Measurements from ENCODE around the gene ASB3. TPM values are rescaled to one million over a fixed set of nuclear protein-coding genes. Genes with fewer than 3 reads are reported as not detected.

The ASB3 gene
- total RNA-seq, 1 experiment from 2014 or later = 23.1 TPM

DNA sequence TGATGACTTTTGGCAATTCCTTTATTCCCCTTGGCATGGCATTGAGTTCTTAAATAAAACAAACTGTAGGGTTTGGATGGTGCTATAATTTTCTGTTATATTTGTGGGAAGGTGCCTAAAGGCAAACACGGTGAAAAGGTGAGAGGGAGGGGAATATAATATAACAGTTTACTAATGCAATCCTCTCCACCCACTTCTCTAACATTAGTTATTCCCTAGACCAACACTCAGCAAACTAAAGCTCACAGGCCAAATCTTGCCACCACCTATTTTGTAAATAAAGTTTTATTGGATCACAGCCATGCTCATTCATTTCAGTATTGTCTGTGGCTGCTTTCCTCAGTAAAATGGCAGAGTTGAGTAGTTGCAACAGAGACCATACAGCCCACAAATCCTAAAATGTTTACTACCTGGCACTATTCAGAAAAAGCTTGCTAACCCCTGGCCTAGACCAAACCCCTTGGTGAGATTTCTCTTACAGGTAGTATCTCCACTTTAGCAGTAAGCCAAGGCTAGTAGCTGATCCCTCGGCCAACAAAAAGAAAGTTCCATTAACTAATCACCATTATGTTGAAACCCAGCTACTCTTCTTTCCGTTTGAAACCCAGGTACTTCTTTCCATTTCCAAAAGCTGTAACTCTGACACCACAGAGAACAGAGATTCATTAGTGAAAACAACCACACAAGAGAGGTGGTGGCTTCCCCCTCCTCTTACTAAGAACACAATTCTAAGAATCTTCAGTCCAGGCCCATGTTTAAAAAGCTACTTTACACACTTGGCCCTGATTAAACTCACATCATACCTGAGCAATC, 155.2 kb downstream of the ASB3 start:
- Histone ChIP-seq H3K79me2 (ENCODE audit: insufficient read depth, low read length) (no peaks in the 10 kb centered on the region), H4K5ac (ENCODE audit: insufficient read length, low read depth, low read length) (no peak overlapping the region), H3K4ac (ENCODE audit: low read depth, low read length) (no peak overlapping the region), H4K91ac (ENCODE audit: insufficient read length, low read depth, low read length) (no peak overlapping the region), H4K8ac (replicated peaks; ENCODE audit: insufficient read length, low read depth, low read length) (no peak overlapping the region), H3K23me2 (ENCODE audit: insufficient read length, low read depth, low read length, poor library complexity, severe bottlenecking) (no peaks in the 10 kb centered on the region), H4K20me1 (ENCODE audit: control insufficient read depth, insufficient read depth, insufficient read length) (no peaks in the 10 kb centered on the region), H3T11ph (ENCODE audit: low read length) (no peak overlapping the region), H2BK120ac (ENCODE audit: low read depth, low read length, poor library complexity, severe bottlenecking) (no peak overlapping the region), H3K4me2 (ENCODE audit: insufficient read depth, insufficient read length, low read length) (no peak overlapping the region), H3K27ac (ENCODE audit: insufficient read length, low read depth, low read length) (no peak overlapping the region), H3K18ac (ENCODE audit: insufficient read length, low read depth, low read length) (no peak overlapping the region), H3K23ac (ENCODE audit: insufficient read length, low read depth, low read length) (no peak overlapping the region), H3K9me3 (ENCODE audit: control insufficient read depth, low read depth, low read length) (no peaks in the 10 kb centered on the region), H3K27me3 (ENCODE audit: insufficient read depth, low read length) (no peaks in the 10 kb centered on the region), H2AFZ (ENCODE audit: low read length) (no peak overlapping the region), H2AK5ac (ENCODE audit: insufficient read length, low read length) (no peak overlapping the region), H3K4me1 (ENCODE audit: insufficient read depth, low read length) (no peaks in the 10 kb centered on the region), H3K9ac (ENCODE audit: extremely low read depth, insufficient read length, low read length) (no peak overlapping the region), H3K14ac (ENCODE audit: insufficient read depth, low read length) (no peak overlapping the region), H2BK20ac (ENCODE audit: low read depth, low read length, poor library complexity, severe bottlenecking) (no peak overlapping the region), H2BK15ac (ENCODE audit: low read depth, low read length) (no peak overlapping the region), H3K79me1 (ENCODE audit: insufficient read depth, low read depth, low read length, poor library complexity, severe bottlenecking) (no peaks in the 10 kb centered on the region), H2BK5ac (ENCODE audit: insufficient read length, low read length) (no peak overlapping the region), H3K56ac (ENCODE audit: insufficient read length, low read depth, low read length) (no peak overlapping the region), H2BK12ac (ENCODE audit: insufficient read length, low read depth, low read length) (no peak overlapping the region)
- WGBS (ENCODE audit: extremely low coverage, insufficient read length, low lambda C conversion rate) = no CpG with 5 or more reads among the region's 3 CpGs
- H3K27me3 Mint-ChIP-seq (ENCODE audit: low read depth) = no peaks in the 10 kb centered on the region
- TF ChIP-seq, protein P1, sequence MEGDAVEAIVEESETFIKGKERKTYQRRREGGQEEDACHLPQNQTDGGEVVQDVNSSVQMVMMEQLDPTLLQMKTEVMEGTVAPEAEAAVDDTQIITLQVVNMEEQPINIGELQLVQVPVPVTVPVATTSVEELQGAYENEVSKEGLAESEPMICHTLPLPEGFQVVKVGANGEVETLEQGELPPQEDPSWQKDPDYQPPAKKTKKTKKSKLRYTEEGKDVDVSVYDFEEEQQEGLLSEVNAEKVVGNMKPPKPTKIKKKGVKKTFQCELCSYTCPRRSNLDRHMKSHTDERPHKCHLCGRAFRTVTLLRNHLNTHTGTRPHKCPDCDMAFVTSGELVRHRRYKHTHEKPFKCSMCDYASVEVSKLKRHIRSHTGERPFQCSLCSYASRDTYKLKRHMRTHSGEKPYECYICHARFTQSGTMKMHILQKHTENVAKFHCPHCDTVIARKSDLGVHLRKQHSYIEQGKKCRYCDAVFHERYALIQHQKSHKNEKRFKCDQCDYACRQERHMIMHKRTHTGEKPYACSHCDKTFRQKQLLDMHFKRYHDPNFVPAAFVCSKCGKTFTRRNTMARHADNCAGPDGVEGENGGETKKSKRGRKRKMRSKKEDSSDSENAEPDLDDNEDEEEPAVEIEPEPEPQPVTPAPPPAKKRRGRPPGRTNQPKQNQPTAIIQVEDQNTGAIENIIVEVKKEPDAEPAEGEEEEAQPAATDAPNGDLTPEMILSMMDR (conservative IDR thresholded peaks at IDR 0.05) = no peak
- no peaks in the 10 kb centered on the region for H3K9me3 Mint-ChIP-seq
- no peak overlapping the region; a peak in 1 of 7 replicates for H3K27ac Mint-ChIP-seq
- no peaks in the 10 kb centered on the region for H3K36me3 Mint-ChIP-seq (ENCODE audit: insufficient read depth in 1 of 3, low read depth in 3 of 3)
- DNase-seq = no peak
- H3K4me3 Mint-ChIP-seq = no peak overlapping the region
- peaks cover 7 to 10% of the 10 kb centered on the region in 2 experiments for H3K4me1 Mint-ChIP-seq

Measured in H9 (cell line).